ENCODE results near the gene CACNA1I.

Gene CACNA1I

DNA sequence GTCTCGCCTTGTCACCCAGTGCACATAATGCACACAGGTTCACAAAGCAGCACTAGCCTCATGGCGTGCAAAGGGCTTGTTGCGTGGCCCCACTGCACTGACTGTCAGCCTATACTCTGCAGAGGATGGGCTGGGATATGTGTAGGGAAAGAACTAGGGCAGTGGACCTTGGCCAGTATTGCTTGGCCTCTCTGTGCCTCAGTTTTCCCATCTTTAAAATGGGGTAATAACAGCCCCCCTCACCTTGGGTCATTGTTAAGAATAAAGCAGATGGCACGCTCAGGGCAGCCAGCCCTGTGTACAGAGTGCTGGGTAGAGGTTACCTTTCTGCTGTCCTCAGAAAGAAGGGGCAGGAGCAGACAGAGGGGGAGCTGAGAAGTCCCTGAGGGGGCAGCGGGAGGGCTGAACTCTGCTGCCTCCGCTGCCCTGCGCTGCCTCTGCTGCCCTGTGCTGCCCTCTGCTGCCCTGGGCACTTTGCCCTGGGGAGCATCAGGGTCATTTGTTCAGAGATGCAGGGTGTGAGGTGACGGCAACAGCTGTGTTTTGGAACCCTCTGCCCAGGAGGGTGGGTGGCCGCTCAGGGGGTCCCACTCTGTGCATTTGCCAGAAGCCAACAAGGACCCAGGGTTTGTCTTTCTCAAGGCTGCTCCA, 71.2 kb downstream of the CACNA1I start:
- no peak for TF ChIP-seq CTCF (IDR thresholded peaks at IDR 0.05; ENCODE audit: low read depth, low read length, missing control alignments)
- H3K4me3 ChIP-seq (ENCODE audit: low read depth, low read length), result no peak overlapping the region

DNA sequence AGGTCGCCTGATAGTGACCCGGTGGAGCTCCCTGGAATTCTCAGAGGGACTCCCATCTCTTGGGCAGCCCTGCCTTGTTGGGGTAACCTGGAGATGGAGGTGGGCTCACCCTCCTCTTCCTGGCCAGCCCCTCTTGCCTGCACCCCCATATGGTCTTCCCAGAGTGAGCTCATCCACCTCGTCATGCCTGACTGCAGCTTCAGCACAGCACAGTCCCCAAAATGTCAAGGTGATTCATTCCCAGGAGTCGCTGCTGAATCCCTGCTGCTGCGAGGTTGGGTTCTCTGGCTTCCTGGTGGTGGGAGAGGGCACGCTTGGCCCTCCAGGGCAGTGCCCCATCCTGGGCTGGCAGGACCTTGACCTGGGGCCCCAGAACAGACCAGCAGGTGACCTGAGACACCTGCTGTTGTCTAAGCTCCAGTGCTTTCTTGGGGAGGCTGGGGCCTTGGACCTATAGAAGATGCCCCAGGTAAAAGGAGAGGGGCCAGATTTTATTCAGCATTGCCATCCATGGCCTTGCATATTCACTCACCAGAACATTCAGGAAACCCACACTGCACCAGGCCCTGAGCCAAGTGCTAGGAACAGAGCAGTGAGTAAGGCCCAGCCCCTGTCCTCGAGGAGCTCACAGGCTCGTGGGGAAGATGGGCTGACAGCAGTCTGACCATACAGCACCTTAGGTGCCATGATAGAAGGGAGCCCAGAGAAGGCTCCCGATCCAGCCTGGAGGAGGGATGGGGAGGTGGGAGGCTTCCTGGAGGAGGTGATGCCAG, 72.9 kb downstream of the CACNA1I start:
- no peak overlapping the region for H3K4me3 ChIP-seq (ENCODE audit: low read depth, low read length)
- no peak for TF ChIP-seq CTCF (IDR thresholded peaks at IDR 0.05; ENCODE audit: low read depth, low read length, missing control alignments)
- DNase-seq (ENCODE audit: low read depth), result no peak

More for the DNA sequence above, 71.2 kb downstream of the CACNA1I start:
- DNase-seq (ENCODE audit: low read depth), result no peak

- no peak for TF ChIP-seq CTCF (IDR thresholded peaks at IDR 0.05; ENCODE audit: low read depth, low read length, missing control alignments)
- DNase-seq (ENCODE audit: low read depth), result no peak
- H3K4me3 ChIP-seq (ENCODE audit: low read depth, low read length), result no peak overlapping the region
These were observed 75.0 kb downstream of the CACNA1I start for GRCh38 chr22:39645532-39645931.

DNA sequence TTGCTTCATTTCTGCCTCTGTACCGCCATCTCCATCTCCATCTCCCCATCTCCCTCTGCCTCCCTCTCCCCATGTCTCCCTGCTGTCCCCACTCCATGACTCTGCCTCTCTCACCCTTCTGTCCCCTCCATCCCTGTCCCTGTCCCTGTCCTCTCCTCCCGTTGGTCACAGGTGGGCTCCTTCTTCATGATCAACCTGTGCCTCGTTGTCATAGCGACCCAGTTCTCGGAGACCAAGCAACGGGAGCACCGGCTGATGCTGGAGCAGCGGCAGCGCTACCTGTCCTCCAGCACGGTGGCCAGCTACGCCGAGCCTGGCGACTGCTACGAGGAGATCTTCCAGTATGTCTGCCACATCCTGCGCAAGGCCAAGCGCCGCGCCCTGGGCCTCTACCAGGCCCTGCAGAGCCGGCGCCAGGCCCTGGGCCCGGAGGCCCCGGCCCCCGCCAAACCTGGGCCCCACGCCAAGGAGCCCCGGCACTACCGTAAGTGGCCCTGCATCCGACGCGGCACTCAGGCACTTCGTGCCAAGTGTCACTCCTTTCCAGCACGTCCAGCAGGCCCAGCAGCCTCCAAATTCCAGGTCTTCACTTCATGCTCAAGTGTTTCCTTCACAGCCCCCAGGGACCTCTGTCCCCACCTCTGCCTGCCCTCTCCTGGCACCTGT, 76.0 kb downstream of the CACNA1I start:
- H3K4me3 ChIP-seq (ENCODE audit: low read depth, low read length), result no peak overlapping the region
- no peak for TF ChIP-seq CTCF (IDR thresholded peaks at IDR 0.05; ENCODE audit: low read depth, low read length, missing control alignments)
- no peak for DNase-seq (ENCODE audit: low read depth)

DNA sequence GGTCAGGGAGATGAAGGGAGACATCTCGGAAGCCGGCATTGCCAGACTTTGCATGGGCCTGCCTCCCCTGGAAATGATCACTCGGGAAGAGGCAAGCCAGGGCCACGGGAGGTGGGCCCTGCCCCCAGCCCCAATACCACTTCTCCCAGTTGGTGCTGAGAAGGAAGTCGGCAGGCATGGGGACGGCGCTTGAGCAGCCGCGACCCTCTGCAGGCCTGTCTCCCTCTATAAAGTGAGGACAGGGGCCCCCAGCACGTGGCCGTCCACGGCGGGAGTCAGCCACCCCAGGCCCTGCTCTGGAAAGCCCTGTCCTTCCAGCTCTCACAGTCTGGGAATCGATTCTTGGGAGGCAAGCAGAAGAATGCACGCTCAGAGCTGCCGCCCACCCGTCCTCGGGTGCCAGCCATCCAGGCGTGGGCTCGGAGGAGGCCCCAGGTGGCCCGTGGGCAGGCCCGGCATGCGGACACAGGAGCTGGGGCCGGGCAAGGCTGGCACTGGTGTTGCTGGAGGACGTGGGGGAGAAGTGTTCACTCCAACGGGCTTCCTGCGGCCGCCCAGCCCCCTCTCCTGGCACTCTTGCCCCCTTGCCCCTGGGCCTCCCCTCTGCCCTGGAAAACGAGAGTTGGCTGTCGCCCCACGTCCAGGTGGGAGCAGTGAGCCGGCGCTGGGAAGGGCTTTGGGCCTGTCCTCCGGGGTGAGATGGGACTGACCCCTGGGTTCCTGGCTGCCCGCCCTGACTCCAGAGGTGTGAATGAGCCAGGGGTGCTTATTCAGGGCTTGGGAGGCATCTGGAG, 77.5 kb downstream of the CACNA1I start:
- TF ChIP-seq CTCF (IDR thresholded peaks at IDR 0.05; ENCODE audit: low read depth, low read length, missing control alignments), result no peak
- DNase-seq (ENCODE audit: low read depth), result no peak
- H3K4me3 ChIP-seq (ENCODE audit: low read depth, low read length), result no peak overlapping the region

GRCh38 chr22:39648630-39648950, 78.0 kb downstream of the CACNA1I start:
- no peak for DNase-seq (ENCODE audit: low read depth)
- no peak for TF ChIP-seq CTCF (IDR thresholded peaks at IDR 0.05; ENCODE audit: low read depth, low read length, missing control alignments)
- H3K4me3 ChIP-seq (ENCODE audit: low read depth, low read length), result no peak overlapping the region

Data from GM12864 (cell line).